Upper lobe of left lung (tissue), 4 donors: Measurements from ENCODE around the gene ITGA11.

Source experiments
- CTCF ChIP-seq, 6 experiments: fragments of 450-650 bp in 4 of 6; fragments of 200-600 bp in 2 of 6; sonication (generic) in 2 of 6; IDR thresholded peaks; one replicate each; pipeline ENCODE4 v1.5.1; 2016 to 2019; ENCODE audit warnings: antibody characterized with exemption in 6 of 6
- POLR2A ChIP-seq, 4 donors: fragments of 450-650 bp; IDR thresholded peaks; one replicate each; pipeline ENCODE4 v1.5.1; 2016 to 2017; ENCODE audit warnings: antibody characterized with exemption in 4 of 4, mild to moderate bottlenecking in 2 of 4

DNA sequence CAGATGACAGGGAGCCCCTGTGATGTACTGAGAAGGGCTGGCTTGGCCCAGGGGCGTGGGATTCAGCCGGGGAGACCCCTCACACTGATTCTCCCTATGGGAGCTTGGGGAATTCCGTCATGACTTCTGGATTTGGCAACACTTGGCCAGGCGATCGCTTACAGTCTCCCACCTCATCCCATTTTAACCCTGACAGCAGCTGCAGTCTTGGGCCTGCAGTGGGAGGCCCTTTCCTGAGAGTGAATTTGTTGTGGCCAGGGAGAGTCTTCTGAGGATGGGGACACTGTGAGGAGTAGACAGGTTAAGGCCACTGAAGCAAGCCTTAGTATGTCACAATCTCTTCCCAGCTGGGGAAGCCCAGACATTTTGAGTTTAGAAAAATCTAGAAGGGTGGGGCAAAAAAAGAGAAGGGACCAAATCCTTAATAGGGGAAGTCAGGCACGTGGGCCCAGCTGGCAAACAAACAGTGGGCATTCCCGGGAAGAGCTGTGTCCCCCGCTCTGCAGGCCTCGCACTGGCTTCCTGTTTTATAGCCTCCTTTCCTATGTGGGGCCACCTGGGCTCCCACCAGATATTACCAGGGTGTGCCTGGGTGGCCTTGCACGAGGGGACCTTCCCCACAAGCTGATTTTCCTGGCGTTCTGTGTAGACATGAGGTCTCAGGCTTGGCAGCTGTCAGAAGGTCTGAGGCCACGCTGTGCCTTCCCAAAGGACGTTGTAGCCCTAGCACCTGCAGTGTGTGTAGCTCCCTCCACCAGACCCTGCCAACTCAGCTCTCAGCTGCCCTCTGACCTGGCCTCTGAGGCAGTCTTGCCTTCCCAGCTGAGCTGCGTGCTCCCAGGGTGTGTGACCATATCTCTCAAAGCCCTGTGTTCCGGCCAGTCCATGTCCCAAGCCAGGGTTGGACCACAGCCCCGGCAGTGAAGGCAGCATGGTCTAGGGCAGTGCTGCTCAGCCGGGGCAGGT is 89.9 kb downstream of the ITGA11 start:
- TF ChIP-seq CTCF (IDR thresholded peaks at IDR 0.05) (no peak), POLR2A (IDR thresholded peaks at IDR 0.05) (no peak)
